ENCODE results near the gene KRTAP10-12.

The KRTAP10-12 gene

GRCh38 chr21:44699502-44700001 is 2.6 kb downstream of the KRTAP10-12 start:
- DNase-seq (ENCODE audit: low read depth) = no peak
- no peak for TF ChIP-seq CTCF (conservative IDR thresholded peaks at IDR 0.05; ENCODE audit: control insufficient read depth, insufficient read depth, low read depth, low read length)
- no peak overlapping the region for H3K4me3 ChIP-seq (ENCODE audit: control insufficient read depth, low read depth, low read length)

- DNase-seq (ENCODE audit: low read depth) = no peak
- no peak overlapping the region for H3K4me3 ChIP-seq (ENCODE audit: control insufficient read depth, low read depth, low read length)
These were observed 3.4 kb downstream of the KRTAP10-12 start for GRCh38 chr21:44700101-44701022.

GRCh38 chr21:44701023-44701400 is 4.0 kb downstream of the KRTAP10-12 start:
- no peak for TF ChIP-seq CTCF (conservative IDR thresholded peaks at IDR 0.05; ENCODE audit: control insufficient read depth, insufficient read depth, low read depth, low read length)
- DNase-seq (ENCODE audit: low read depth) = no peak
- no peak overlapping the region for H3K4me3 ChIP-seq (ENCODE audit: control insufficient read depth, low read depth, low read length)

More at GRCh38 chr21:44700101-44701022, 3.4 kb downstream of the KRTAP10-12 start:
- no peak for TF ChIP-seq CTCF (conservative IDR thresholded peaks at IDR 0.05; ENCODE audit: control insufficient read depth, insufficient read depth, low read depth, low read length)

GRCh38 chr21:44701541-44701940 is 4.6 kb downstream of the KRTAP10-12 start:
- no peak for TF ChIP-seq CTCF (conservative IDR thresholded peaks at IDR 0.05; ENCODE audit: control insufficient read depth, insufficient read depth, low read depth, low read length)
- DNase-seq (ENCODE audit: low read depth) = no peak
- H3K4me3 ChIP-seq (ENCODE audit: control insufficient read depth, low read depth, low read length) = no peak overlapping the region

- no peak for DNase-seq (ENCODE audit: low read depth)
- no peak for TF ChIP-seq CTCF (conservative IDR thresholded peaks at IDR 0.05; ENCODE audit: control insufficient read depth, insufficient read depth, low read depth, low read length)
- H3K4me3 ChIP-seq (ENCODE audit: control insufficient read depth, low read depth, low read length) = no peak overlapping the region
These were observed 5.4 kb downstream of the KRTAP10-12 start for GRCh38 chr21:44702111-44702972.

- no peak for TF ChIP-seq CTCF (conservative IDR thresholded peaks at IDR 0.05; ENCODE audit: control insufficient read depth, insufficient read depth, low read depth, low read length)
- DNase-seq (ENCODE audit: low read depth) = no peak
- no peak overlapping the region for H3K4me3 ChIP-seq (ENCODE audit: control insufficient read depth, low read depth, low read length)
These were observed 6.2 kb downstream of the KRTAP10-12 start for GRCh38 chr21:44702973-44703730.
